Stimulated activated CD8-positive, alpha-beta memory T cell treated with anti-CD3 and anti-CD28 coated beads, Interleukin-4, amount 100 ng/mL, for 48 hours (primary cell): Measurements from ENCODE around the gene TNFRSF8.

Experiments
- DNase-seq: peaks from one replicate; pipeline ENCODE4 v3.0.0-alpha.2; 2020

Gene TNFRSF8

GRCh38 chr1:12123172-12123571 is 60.1 kb downstream of the TNFRSF8 start:
- no peak for DNase-seq

DNA sequence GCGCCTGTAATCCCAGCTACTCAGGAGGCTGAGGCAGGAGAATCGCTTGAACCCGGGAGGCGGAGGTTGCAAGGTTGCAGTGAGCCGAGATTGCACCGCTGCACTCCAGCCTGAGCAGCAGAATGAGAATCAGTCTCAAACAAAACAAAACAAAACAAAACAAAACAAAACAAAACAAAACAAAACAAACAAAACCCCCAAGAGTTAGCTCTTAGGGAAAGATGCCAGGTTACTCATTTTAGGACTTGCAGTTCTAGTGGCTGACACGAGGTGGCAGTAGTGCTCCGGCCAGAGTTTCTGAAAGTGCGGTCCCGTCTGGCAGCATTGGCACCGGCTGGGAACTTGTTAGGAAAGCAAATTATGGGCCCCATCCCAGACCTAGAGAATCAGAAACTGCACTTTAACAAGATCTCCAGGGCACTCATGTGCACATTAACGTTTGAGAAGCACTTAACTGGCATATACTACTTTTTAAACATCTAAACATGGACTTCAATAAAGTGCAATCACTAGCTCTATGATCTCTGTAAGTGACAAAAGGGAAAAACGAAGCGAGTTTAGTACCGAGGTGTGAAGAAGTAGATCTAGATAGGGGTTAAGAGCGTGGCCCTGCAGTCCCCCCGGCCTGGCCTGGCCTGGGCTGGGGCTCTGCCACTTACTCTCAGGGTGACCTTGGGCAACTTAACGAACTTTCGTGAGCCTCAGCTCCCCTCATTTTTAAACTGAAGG is 61.8 kb downstream of the TNFRSF8 start:
- peak; percentile 89 for DNase-seq

DNA sequence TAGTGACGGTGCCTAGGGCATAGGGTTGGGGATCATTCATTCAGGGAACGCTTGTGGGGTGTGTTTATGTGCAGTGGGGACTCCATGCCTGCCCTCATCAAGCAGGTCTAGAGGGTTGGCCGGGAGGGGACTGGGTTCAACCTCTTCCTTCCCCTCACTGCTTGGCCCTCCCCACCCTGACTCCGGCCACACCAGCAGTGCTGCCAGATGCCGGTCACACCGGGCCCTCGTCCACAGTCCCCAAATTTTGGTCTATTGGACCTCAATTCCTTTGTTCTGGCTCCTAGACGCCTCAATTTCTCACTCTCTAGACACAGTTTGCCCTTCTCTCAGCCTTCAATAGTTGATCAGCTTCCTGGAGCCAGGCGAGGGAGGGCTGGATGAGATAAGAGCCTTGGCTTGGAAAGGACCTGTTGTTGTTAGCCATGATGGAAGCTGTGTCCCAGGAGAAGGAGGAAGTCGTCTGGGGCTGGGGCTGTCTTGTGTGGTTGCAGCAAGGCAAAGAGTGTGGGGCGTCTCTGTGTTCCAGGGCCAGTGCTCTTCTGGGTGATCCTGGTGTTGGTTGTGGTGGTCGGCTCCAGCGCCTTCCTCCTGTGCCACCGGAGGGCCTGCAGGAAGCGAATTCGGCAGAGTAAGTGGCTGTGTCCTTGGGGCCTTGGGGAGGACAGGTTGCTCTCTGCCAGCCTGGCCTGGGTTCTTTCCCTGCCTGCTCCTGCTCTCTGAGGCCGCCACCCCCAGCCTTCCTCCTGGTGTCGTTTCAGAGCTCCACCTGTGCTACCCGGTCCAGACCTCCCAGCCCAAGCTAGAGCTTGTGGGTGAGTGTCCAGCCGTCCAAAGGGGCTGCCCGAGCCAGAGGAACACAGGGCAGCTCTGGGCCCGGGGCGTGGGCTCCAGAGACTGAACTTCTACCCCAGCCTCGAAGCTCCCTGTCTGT is 62.6 kb downstream of the TNFRSF8 start:
- no peak for DNase-seq

- no peak for DNase-seq
Observed at GRCh38 chr1:12126781-12127180, 63.7 kb downstream of the TNFRSF8 start.

- no peak for DNase-seq
Observed at GRCh38 chr1:12127206-12127810, 64.2 kb downstream of the TNFRSF8 start.

GRCh38 chr1:12128120-12128519 is 65.0 kb downstream of the TNFRSF8 start:
- DNase-seq: no peak

- DNase-seq: no peak
Observed at GRCh38 chr1:12129624-12130023, 66.5 kb downstream of the TNFRSF8 start.

DNA sequence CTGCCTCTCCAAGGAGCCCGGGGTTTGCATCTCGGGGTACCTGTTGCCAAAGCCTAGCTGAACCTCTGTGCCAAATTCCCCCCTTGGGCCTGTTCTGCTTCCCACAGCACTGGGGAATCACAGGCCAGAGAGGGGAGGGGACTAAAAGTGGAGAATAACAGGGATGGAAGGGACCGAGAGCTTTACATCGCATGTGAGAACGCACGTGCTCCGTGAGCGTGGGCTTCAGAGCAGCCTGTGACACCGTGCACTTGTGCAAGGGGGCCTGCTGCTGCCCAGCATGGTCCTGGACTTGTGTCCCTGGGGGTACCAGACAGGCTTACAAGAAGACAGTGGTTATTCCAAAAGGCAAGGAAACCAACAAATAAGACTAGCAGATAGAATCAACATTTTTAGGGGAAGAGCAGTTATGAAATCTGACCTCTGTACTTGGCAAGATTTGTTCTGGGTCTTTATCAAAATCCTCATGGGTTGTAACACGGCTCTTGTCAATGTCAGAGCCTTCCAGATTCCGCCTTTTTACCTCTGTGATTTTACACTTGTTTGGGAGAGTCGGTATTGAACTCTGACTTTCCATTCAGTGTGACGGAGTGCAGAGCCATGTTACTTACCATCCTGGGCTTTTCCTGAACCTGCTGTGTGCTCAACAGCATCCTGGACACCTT is 67.5 kb downstream of the TNFRSF8 start:
- DNase-seq: no peak

DNA sequence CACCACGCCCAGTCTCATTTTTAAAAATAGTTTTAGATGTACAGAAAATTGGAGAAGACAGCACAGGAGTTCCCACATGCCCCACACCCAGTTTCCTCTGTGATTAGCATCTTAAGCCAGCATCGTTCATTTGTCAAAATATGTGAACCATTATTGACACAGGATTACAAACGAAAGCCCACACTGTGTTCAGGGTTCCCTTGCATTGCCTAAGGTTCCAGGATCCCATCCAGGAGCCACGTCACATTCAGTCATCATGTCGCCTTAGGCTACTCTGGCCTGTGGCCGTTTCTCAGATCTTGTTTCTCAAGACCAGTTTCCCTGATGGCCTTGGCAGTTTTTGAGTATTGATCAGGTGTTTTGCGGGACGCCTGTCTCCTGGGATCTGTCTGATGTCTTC is 69.0 kb downstream of the TNFRSF8 start:
- DNase-seq: no peak

DNA sequence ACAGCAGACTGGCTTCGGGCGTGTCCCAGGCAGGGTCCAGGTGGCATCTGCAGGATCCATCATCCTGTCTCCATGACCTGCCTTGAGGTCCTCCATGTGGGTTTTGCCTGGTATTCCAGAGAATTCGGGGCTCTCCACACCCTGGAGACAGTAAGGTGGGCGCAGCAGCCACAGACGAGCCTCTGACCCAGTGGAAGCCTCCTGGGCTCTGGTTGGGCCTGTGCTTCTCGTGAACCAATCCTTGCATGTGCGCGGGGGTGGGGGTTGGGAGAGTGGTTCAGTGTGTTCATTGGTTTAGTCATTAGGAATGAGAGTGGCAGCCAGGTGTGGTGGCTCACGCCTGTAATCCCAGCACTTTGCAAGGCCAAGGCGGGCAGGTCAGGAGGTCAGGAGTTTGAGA is 71.6 kb downstream of the TNFRSF8 start:
- DNase-seq: no peak

DNA sequence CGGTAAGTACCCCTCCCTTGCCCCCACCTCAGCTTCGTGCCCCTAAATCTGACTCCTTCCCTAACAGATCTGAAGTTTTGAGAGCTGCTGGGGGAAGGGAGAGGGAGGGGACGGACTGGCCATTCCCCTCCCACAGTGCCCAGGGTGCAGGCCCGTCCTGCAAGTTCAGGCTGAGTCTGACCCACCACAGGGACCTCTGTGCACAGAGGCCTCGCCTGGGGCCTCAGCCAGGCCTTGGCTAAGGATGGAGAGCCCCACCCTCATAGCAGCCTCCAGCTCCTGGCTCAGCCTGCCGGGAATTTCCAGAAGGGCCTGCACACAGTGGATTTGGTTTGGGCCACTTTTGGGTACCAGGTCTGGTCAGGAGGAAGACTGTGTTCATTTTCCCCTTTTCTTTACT is 72.5 kb downstream of the TNFRSF8 start:
- DNase-seq: no peak

GRCh38 chr1:12136916-12137610 is 74.0 kb downstream of the TNFRSF8 start:
- DNase-seq: no peak

- no peak for DNase-seq
Observed at GRCh38 chr1:12138196-12139168, 75.4 kb downstream of the TNFRSF8 start.

- no peak for DNase-seq
Observed at GRCh38 chr1:12140016-12140415, 76.9 kb downstream of the TNFRSF8 start.

DNA sequence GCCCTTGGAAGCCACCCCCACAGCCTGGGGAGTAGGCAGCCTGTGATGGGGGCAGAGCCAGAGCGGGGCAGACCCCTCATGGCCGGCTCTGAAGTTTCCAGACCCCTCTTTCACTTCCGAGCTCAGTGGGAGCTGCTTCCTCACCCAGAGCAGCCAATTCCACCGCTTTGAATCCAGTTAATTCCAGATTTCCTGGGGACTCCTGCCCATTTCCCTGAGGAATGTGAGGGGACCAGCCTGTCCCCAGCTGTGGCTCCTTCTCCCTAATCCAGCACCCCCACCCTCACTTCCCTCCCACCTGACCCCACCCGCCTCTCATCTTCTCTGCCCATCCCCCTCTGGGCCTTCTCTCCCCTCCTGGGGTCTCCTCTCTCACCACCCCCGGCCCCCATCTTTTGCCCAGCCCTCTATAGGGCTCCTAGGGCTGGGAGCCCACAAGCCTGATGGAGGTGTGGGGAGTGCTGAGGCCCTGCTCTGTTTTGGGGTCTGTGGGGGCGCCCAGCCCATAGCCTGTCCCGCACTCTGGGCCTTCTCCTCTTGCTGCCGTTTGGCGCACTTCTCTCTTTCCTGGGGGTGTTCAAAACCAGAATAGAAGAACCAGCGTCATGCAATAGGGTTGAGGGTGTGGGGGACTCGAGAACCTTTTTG is 77.5 kb downstream of the TNFRSF8 start:
- DNase-seq: no peak

DNA sequence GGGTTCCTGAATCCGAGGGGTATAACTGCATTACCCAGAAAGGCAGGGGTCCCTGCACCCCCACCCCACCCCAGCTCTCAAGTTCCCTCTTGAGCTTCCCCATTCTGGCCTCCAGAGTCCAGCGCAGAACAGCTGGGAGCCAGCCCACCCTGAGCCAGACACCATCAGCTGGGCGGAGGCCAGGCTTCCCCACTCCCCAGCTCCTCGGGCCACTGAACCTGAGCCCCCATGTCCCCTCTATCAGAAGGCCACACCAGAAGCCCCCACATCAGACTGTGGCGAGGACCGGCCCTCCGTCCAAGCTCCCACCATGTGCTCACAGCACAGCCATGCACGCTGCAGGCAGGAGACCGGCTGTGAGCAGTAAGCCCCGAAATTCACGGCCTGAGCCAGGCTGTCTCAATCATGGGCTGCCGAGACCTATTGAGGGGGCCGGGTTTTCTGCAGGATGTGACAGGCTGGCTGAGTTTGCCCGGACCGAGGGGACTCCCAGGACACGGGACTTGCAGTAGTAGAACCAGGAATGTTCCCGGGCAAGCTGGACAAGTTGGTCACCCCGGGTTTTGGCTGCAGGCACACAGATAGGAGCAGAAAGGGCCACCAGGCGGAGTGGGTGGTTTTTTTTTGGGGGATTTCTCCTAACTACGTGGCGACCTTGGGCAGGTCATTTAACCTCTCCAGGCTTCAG is 78.2 kb downstream of the TNFRSF8 start:
- no peak for DNase-seq

DNA sequence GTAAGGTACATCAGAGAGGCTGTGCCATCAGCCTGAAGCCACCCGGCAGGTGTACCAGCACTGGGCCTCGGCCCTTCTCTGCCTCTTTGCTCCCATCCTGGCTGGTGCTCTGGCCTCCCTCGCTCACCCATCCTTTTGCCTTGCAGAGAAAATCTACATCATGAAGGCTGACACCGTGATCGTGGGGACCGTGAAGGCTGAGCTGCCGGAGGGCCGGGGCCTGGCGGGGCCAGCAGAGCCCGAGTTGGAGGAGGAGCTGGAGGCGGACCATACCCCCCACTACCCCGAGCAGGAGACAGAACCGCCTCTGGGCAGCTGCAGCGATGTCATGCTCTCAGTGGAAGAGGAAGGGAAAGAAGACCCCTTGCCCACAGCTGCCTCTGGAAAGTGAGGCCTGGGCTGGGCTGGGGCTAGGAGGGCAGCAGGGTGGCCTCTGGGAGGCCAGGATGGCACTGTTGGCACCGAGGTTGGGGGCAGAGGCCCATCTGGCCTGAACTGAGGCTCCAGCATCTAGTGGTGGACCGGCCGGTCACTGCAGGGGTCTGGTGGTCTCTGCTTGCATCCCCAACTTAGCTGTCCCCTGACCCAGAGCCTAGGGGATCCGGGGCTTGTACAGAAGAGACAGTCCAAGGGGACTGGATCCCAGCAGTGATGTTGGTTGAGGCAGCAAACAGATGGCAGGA is 79.2 kb downstream of the TNFRSF8 start:
- DNase-seq: no peak

- no peak for DNase-seq
Observed at GRCh38 chr1:12142891-12143630, 80.0 kb downstream of the TNFRSF8 start.
